Gastroesophageal sphincter (tissue), 3 donors: Measurements from ENCODE around the gene NFIX.

Experiments used
- CTCF ChIP-seq, 4 experiments: fragments of 200-600 bp in 2 of 4; fragments of 450-650 bp in 2 of 4; sonication (generic) in 1 of 4; IDR thresholded peaks; one replicate each; pipeline ENCODE4 v1.5.1; 2017 to 2019; ENCODE audit warnings: antibody characterized with exemption in 4 of 4, mild to moderate bottlenecking in 2 of 4, moderate library complexity in 2 of 4
- POLR2A ChIP-seq, 2 donors: fragments of 450-650 bp; IDR thresholded peaks; one replicate each; pipeline ENCODE4 v1.6.1; 2017; ENCODE audit warnings: antibody characterized with exemption in 2 of 2, mild to moderate bottlenecking in 2 of 2, moderate library complexity in 1 of 2
- POLR2AphosphoS5 ChIP-seq: sonication (generic); formaldehyde crosslinking; IDR thresholded peaks from one replicate; pipeline ENCODE4 v1.6.1; 2017; ENCODE audit warnings: antibody characterized with exemption

GRCh38 chr19:13014101-13014920 is 19.0 kb downstream of the NFIX start:
- TF ChIP-seq CTCF (IDR thresholded peaks at IDR 0.05) (no peak), POLR2A (IDR thresholded peaks at IDR 0.05) (no peak), POLR2AphosphoS5 (no peak)
